HepG2 (cell line): ENCODE results near the gene PTPA. TPM values are rescaled to one million over a fixed set of nuclear protein-coding genes. Genes with fewer than 3 reads are reported as not detected.

Experiments used
- ATAC-seq: fragments of 200-7000 bp; cut with Tn5 transposase; 3 replicates; pipeline ENCODE4 v1.9.1; 2020; ENCODE audit warnings: mild to moderate bottlenecking, moderate library complexity
- BruUV-seq: library from RNA; stranded (reverse); fragments of 400-500 nt; replicated peaks from 2 replicates; lab custom pipeline; 2021; lab: Mats Ljungman, UMichigan
- CTCF ChIA-PET: fragments of 300-600 bp; formaldehyde crosslinking; extraction: SDS; loops from one replicate; lab custom pipeline; 2021; ENCODE audit warnings: low total read pairs, inconsistent platforms, low intra/inter-chr PET ratio; lab: Yijun Ruan, JAX
- POLR2A ChIA-PET: fragments of 350-600 bp; sonication (Branson Sonifier 250); formaldehyde crosslinking; loops from one replicate; lab custom pipeline; 2020; ENCODE audit warnings: antibody characterized with exemption, inconsistent platforms; lab: Yijun Ruan, JAX
- DNase-seq: peaks from one replicate; pipeline ENCODE4 v3.0.0-alpha.2; 2015; ENCODE audit warnings: low spot score
- FAIRE-seq: peaks from 3 replicates; lab custom pipeline; 2011; peaks lifted over from hg19 to GRCh38; lab: Jason Lieb, UNC
- H2AFZ ChIP-seq: one replicate; pipeline ENCODE4 v1.6.1; 2011; ENCODE audit warnings: low read length, inconsistent platforms
- H3K27ac ChIP-seq: fragments of 300-600 bp; 3 replicates; pipeline ENCODE4 v1.8.0; 2011; ENCODE audit warnings: mixed run types, mild to moderate bottlenecking, mixed read lengths, low read length, inconsistent platforms; ENCODE audit not compliant: insufficient read depth; ENCODE audit errors: extremely low read length
- H3K27me3 ChIP-seq, 2 experiments: fragments of 200-600 bp in 1 of 2; 2 replicates in 1 of 2; 3 replicates in 1 of 2; pipeline versions ENCODE4 v1.6.0 to v1.8.0; 2011; ENCODE audit warnings: low read length in 2 of 2, mild to moderate bottlenecking in 2 of 2, moderate library complexity in 2 of 2, inconsistent platforms in 1 of 2; ENCODE audit not compliant: insufficient read depth in 2 of 2, control insufficient read depth in 1 of 2
- H3K36me3 ChIP-seq, 2 experiments: fragments of 200-600 bp in 1 of 2; replicated peaks in 1 of 2; 2 replicates in 1 of 2; 3 replicates in 1 of 2; pipeline versions ENCODE4 v1.5.1 to v1.8.0; 2011; ENCODE audit warnings: low read length in 2 of 2, inconsistent platforms in 1 of 2; ENCODE audit not compliant: insufficient read depth in 2 of 2, control insufficient read depth in 1 of 2
- H3K4me1 ChIP-seq: 2 replicates; pipeline ENCODE4 v1.5.1; 2012; ENCODE audit warnings: low read length, inconsistent platforms; ENCODE audit not compliant: insufficient read depth
- H3K4me2 ChIP-seq: 2 replicates; pipeline ENCODE4 v1.6.0; 2011; ENCODE audit warnings: low read depth, low read length, inconsistent platforms
- H3K4me3 ChIP-seq, 3 experiments: fragments of 200-600 bp in 1 of 3; sonication (generic), shearing (Covaris generic) in 1 of 3; replicated peaks in 1 of 3; 2 replicates each; pipeline ENCODE4 v1.5.1; 2011 to 2016; ENCODE audit warnings: low read length in 3 of 3, inconsistent platforms in 2 of 3, low read depth in 2 of 3, mild to moderate bottlenecking in 2 of 3, control low read depth in 1 of 3, mixed read lengths in 1 of 3; ENCODE audit not compliant: insufficient read depth in 1 of 3
- H3K79me2 ChIP-seq: one replicate; pipeline ENCODE4 v1.6.1; 2011; ENCODE audit warnings: low read length, inconsistent platforms; ENCODE audit not compliant: insufficient read depth
- H3K9ac ChIP-seq: 2 replicates; pipeline ENCODE4 v1.6.0; 2011; ENCODE audit warnings: mild to moderate bottlenecking, low read depth, low read length, inconsistent platforms; ENCODE audit not compliant: insufficient read depth
- H3K9me3 ChIP-seq: 2 replicates; pipeline ENCODE4 v1.5.1; 2012; ENCODE audit warnings: mild to moderate bottlenecking, low read length
- H4K20me1 ChIP-seq: 2 replicates; pipeline ENCODE4 v1.6.0; 2011; ENCODE audit warnings: inconsistent platforms, mild to moderate bottlenecking, low read length, moderate library complexity; ENCODE audit not compliant: insufficient read depth
- NFE2L2 ChIP-seq: fragments of 150-350 bp; IDR thresholded peaks from 2 replicates; pipeline ENCODE4 v1.6.1; 2014; ENCODE audit warnings: low read length
- ZNF781 ChIP-seq: sonication (generic); formaldehyde crosslinking; IDR thresholded peaks from 2 replicates; pipeline ENCODE4 v1.5.1; 2020; ENCODE audit warnings: borderline replicate concordance, mild to moderate bottlenecking, missing genetic modification reagents; ENCODE audit errors: not compliant biosample characterization
- WGBS: methylation state at CpG from one replicate; pipeline ENCODE4 v1.1.6; 2017; ENCODE audit warnings: low lambda C conversion rate; 5-methylcytosine and 5-hydroxymethylcytosine counted together
- in situ Hi-C: cut with HindIII; loops from 2 replicates; pipeline ENCODE4 v1.10.0; 2017; ENCODE audit warnings: low pct_unique_long_range_greater_than_20kb; ENCODE audit not compliant: extremely low pct_ligation_motif_present
- intact Hi-C: fragments of 100-400 bp; cut with micrococcal nuclease; formaldehyde crosslinking; loops from one replicate; pipeline ENCODE4 v1.10.0; 2022; ENCODE audit not compliant: unreplicated experiment
- polyA plus RNA-seq, 8 experiments: library from polyadenylated mRNA; depleted of rRNA in 3 of 8; stranded (reverse) in 7 of 8; unstranded in 1 of 8; fragments of >200 nt; fragmentation: Illumina TruSeq in 4 of 8; extraction: Trizol in 4 of 8; gene quantifications; 2 replicates each; pipeline versions ENCODE4 v1.2.1 to v1.2.3, GENCODE V29; 2011 to 2016; ENCODE audit warnings: low read depth in 4 of 8, missing spikeins in 1 of 8, mixed read lengths in 1 of 8; ENCODE audit not compliant: insufficient read depth in 1 of 8
- total RNA-seq, 5 experiments: library from RNA; depleted of rRNA; stranded (reverse); fragments of >200 nt; fragmentation: Illumina TruSeq; extraction: Trizol; gene quantifications; 2 replicates each; pipeline ENCODE4 v1.2.3, GENCODE V29; 2016; ENCODE audit warnings: low read depth in 1 of 5
- TF ChIP-seq, protein P1 (sequence below), 2 experiments: sonication (generic) in 1 of 2; formaldehyde crosslinking in 1 of 2; IDR thresholded peaks; 2 replicates each; pipeline versions ENCODE4 v1.4.0 to v1.6.1; 2016 to 2020; ENCODE audit warnings: borderline replicate concordance in 1 of 2, low read depth in 1 of 2, mild to moderate bottlenecking in 1 of 2, missing genetic modification reagents in 1 of 2

Gene PTPA
- total and polyA plus RNA-seq, 2 of the 13 experiments (the other 11 are each of a cell fraction or from before 2014, with no cell fraction given): 79.3 to 105 TPM

DNA sequence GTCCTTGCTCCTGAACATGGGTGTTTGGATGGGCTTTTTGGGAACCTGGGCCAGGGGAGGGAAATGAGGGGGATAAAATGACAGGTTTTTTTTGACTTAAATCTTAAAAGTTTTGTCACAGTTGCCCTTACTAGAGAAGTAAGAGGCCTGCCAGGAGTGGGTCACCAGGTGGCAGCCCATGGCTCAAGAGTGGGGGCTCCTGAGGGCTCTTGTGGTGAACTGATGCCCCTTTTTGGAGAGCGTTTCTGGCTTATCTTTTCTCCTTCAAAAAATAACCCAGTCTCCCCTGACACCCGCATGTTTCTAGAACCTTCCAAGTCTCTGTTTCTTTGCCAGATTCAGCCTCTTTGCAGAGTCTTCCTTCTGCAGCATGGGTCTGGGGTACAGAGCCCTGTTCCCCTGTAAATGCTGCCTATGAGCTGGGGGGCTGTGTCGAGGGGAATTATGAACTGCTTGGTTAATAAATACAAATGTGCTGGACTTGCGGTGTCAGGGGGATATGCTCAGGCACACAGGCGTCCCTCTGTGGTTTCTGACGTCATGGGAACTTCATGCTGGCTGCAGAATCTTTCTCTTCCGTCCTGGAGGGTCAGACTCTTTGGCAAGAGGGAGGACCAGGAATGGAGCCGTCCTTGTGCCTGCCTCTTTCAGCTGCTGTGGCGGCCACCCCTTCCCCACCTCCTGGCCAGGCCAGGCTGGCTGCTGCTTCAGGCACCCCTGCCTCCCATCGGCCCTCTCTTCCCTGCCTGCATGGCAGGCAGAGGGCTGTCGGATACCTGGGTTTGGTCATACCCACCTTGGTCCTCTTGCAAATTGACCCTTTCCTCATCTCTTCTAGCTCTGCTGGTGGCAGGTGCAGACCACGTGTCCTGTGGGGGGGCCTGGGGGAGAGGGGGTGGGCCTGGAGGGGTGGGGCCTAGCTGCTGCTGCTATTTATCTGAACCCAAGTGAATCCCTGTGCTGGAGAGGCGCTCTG, 30.1 kb downstream of the PTPA start:
- 81% methylated on average over 13 of the region's 13 CpGs for whole genome bisulfite sequencing
- H3K9ac ChIP-seq: peak overlapping the region; percentile 96
- peaks cover 6% of the 10 kb centered on the region for H3K79me2 ChIP-seq
- ATAC-seq (no peak), FAIRE-seq (no peak), DNase-seq (no peak)
- TF ChIP-seq ZNF781 (CRISPR knock-in tag): no peak
- TF ChIP-seq, protein P1, sequence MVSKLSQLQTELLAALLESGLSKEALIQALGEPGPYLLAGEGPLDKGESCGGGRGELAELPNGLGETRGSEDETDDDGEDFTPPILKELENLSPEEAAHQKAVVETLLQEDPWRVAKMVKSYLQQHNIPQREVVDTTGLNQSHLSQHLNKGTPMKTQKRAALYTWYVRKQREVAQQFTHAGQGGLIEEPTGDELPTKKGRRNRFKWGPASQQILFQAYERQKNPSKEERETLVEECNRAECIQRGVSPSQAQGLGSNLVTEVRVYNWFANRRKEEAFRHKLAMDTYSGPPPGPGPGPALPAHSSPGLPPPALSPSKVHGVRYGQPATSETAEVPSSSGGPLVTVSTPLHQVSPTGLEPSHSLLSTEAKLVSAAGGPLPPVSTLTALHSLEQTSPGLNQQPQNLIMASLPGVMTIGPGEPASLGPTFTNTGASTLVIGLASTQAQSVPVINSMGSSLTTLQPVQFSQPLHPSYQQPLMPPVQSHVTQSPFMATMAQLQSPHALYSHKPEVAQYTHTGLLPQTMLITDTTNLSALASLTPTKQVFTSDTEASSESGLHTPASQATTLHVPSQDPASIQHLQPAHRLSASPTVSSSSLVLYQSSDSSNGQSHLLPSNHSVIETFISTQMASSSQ (IDR thresholded peaks at IDR 0.05; ENCODE audit: low read depth): no peak
- TF ChIP-seq, protein P1 (CRISPR knock-in tag; IDR thresholded peaks at IDR 0.05; ENCODE audit: borderline replicate concordance): no peak
- TF ChIP-seq NFE2L2: no peak
- ChIA-PET CTCF (no interaction called here), POLR2A (interaction anchor here (0.8 to 3.5 kb wide), 24 partner anchors 10 to 484 kb away, joined by 3 to 55 read pairs (median 6); partner anchors contain the start of genes C9orf50, CRAT, IER5L and NTMT1)
- H2AFZ ChIP-seq: no peak overlapping the region
- no TSS peak for BruUV-seq
- H4K20me1 ChIP-seq: no peaks in the 10 kb centered on the region
- no peaks in the 10 kb centered on the region for H3K9me3 ChIP-seq
- peaks cover 64% of the 10 kb centered on the region for H3K4me1 ChIP-seq
- peaks cover 9 to 51% of the 10 kb centered on the region in 2 experiments for H3K36me3 ChIP-seq
- no peaks in the 10 kb centered on the region for H3K27me3 ChIP-seq
- peak overlapping the region; percentile 98 for H3K27ac ChIP-seq
- intact Hi-C loops (loop anchor here (5.0 kb wide), 1 partner anchor 36 kb away; the partner anchor contains the start of gene IER5L), in situ Hi-C loops (loop anchor here (5.0 kb wide), 2 partner anchors 36 to 481 kb away; partner anchors contain the start of genes C9orf50 and IER5L)
- H3K4me3 ChIP-seq: peak overlapping the region; percentile 48 to 75 (median 57); a peak in 5 of 6 replicates
- peak overlapping the region; percentile 97 for H3K4me2 ChIP-seq
